Activated T-cell treated with anti-CD3 and anti-CD28 coated beads, Interleukin-2, amount 50 U/mL, for 24 hours (primary cell): ENCODE measurements around the gene ALDH1B1.
A peak's percentile ranks its signal among the peaks of the same experiment; 100 is the strongest.

Source experiments
- DNase-seq: peaks from one replicate; pipeline ENCODE4 v3.0.0-alpha.2; 2020
- H3K27ac Mint-ChIP-seq: 2 replicates; pipeline ENCODE4 v1.8.0; 2020; ENCODE audit warnings: mild to moderate bottlenecking, mixed read lengths
- H3K27me3 Mint-ChIP-seq: 2 replicates; pipeline ENCODE4 v1.8.0; 2020; ENCODE audit warnings: mixed read lengths
- H3K36me3 Mint-ChIP-seq: 2 replicates; pipeline ENCODE4 v1.8.0; 2020; ENCODE audit warnings: low read depth, mixed read lengths
- H3K4me1 Mint-ChIP-seq: 2 replicates; pipeline ENCODE4 v1.8.0; 2020; ENCODE audit warnings: low read depth, mixed read lengths
- H3K4me3 Mint-ChIP-seq: 2 replicates; pipeline ENCODE4 v1.8.0; 2020; ENCODE audit warnings: mild to moderate bottlenecking, moderate library complexity, mixed read lengths
- H3K9me3 Mint-ChIP-seq: 2 replicates; pipeline ENCODE4 v1.8.0; 2020; ENCODE audit warnings: mixed read lengths

ALDH1B1 gene

DNA sequence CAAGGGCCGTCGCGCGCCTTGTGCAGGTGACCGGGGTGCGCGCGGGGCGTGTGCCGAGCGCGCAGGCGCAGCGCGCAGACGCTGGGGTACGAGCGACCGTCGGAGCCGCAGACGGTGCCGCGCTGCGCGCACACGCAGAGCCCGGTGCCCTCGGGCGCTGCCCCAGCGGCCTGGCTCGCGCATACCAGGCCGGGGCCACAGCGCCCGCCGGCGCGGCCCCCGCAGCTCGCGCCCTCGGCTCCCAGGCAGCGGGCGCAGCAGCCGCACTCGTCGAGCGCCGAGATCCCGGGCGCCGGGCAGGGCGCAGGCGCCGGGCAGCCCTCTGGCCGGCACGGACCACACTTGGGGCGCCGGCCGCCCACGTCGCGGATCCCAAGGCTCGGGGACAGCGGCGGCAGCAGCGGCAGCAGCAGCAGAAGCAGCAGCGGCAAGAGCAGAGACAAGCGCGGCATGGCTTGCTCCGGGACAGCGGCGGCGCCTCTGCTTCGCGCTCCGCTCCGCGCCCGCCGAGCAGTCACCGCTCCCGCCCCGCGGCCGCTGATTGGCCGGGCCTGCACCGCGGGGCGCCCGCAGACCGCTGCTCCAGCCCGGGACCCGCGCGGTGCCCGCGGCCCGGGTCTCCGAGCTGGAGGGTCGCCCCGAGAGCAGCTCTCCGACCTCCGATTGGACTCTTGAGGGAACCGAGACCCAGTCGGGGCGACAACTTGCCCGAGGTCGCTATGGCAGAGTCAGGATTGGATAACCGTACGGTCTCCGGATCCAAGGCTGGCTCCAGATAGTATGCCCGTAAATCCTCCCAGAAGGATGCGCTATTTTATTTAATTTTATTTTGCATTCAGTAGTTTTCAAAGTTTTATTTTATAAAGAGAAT is 31.7 kb downstream of the ALDH1B1 start, which contains the start of gene IGFBPL1:
Gene IGFBPL1, minus strand, starts transcription at position 482 of the 871 bp plus-strand sequence. Its CDS starts 30 bp downstream, at position 452.
- H3K27me3 Mint-ChIP-seq, result peaks cover 61% of the 10 kb centered on the region
- peak within 1 kb of the TSS; percentile 46 for H3K4me3 Mint-ChIP-seq
- no peaks in the 10 kb centered on the region for H3K9me3 Mint-ChIP-seq
- H3K36me3 Mint-ChIP-seq, result no peaks in the 10 kb centered on the region
- peaks cover 5% of the 10 kb centered on the region for H3K4me1 Mint-ChIP-seq
- H3K27ac Mint-ChIP-seq, result no peak within 1 kb of the TSS
- DNase-seq, result peak; percentile 47

GRCh38 chr9:38424918-38425317 is 32.4 kb downstream of the ALDH1B1 start:
- H3K27me3 Mint-ChIP-seq, result peaks cover 61% of the 10 kb centered on the region

GRCh38 chr9:38428062-38428461 is 35.6 kb downstream of the ALDH1B1 start:
- H3K36me3 Mint-ChIP-seq, result no peaks in the 10 kb centered on the region
- H3K27ac Mint-ChIP-seq, result no peak overlapping the region
- H3K9me3 Mint-ChIP-seq, result no peaks in the 10 kb centered on the region
- H3K27me3 Mint-ChIP-seq, result peaks cover 30% of the 10 kb centered on the region
- peaks cover 10% of the 10 kb centered on the region for H3K4me1 Mint-ChIP-seq
- H3K4me3 Mint-ChIP-seq, result no peak overlapping the region
- DNase-seq, result no peak

More at GRCh38 chr9:38424918-38425317, 32.4 kb downstream of the ALDH1B1 start:
- Mint-ChIP-seq H3K4me1 (peaks cover 5% of the 10 kb centered on the region), H3K4me3 (no peak overlapping the region), H3K36me3 (no peaks in the 10 kb centered on the region), H3K27ac (no peak overlapping the region), H3K9me3 (no peaks in the 10 kb centered on the region)
- DNase-seq, result no peak

DNA sequence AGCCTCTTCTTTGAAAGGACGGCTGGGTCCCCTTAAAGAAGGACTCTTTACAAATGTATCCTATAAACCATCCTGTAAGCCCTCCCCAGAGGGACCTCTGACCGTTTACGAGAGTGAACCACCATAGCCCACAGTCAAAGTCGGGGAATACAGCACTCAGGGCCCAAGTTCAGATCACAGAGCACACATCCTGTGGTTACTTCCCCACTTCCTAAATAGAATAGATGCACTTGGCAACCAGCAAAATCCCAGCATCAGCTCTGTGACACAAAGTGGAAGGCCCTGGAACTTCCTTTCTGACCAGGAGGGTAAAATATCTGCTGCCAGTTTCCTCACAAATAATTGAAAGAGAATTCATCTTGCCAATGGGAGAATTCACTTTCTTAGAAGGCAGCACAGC is 38.6 kb downstream of the ALDH1B1 start:
- no peak for DNase-seq
- no peaks in the 10 kb centered on the region for H3K36me3 Mint-ChIP-seq
- H3K4me3 Mint-ChIP-seq, result no peak overlapping the region
- peaks cover 7% of the 10 kb centered on the region for H3K4me1 Mint-ChIP-seq
- H3K9me3 Mint-ChIP-seq, result no peaks in the 10 kb centered on the region
- H3K27ac Mint-ChIP-seq, result no peak overlapping the region
- peaks cover 12% of the 10 kb centered on the region for H3K27me3 Mint-ChIP-seq

DNA sequence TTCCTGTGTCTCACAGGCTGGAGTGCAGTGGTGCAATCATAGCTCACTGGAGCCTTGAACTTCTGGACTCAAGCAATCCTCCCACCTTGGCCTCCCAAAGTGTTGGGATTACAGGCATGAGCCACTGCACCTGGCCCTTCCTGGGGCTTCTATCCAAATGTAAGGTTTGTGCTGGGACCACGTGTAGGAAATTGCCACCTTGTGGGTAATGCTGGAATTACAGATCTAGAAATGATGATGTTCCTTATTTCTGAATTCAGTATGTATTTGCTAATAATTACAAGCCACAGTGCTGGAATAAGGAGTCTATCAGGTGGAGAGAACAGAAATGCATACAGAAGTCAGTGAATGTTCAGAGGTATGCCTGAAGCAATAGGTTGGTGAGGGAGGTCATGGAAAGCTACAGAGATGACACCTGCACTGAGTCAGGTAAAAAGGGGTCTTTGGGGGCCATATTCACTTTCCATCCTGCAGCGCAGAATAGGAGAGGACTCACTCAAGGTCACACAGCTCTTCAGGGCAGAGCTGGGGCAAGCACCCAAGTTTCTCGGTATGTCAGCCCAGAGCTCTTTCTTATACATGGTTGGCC is 40.5 kb downstream of the ALDH1B1 start:
- peaks cover under 1% of the 10 kb centered on the region for H3K27me3 Mint-ChIP-seq
- no peaks in the 10 kb centered on the region for H3K9me3 Mint-ChIP-seq
- peaks cover 7% of the 10 kb centered on the region for H3K4me1 Mint-ChIP-seq
- no peaks in the 10 kb centered on the region for H3K36me3 Mint-ChIP-seq
- no peak overlapping the region for H3K27ac Mint-ChIP-seq
- DNase-seq, result peak; percentile 31
- H3K4me3 Mint-ChIP-seq, result no peak overlapping the region

GRCh38 chr9:38434365-38434764 is 41.9 kb downstream of the ALDH1B1 start:
- H3K36me3 Mint-ChIP-seq, result no peaks in the 10 kb centered on the region
- peaks cover 8% of the 10 kb centered on the region for H3K27me3 Mint-ChIP-seq
- peaks cover 7% of the 10 kb centered on the region for H3K4me1 Mint-ChIP-seq
- no peaks in the 10 kb centered on the region for H3K9me3 Mint-ChIP-seq
- no peak overlapping the region for H3K4me3 Mint-ChIP-seq
- H3K27ac Mint-ChIP-seq, result no peak overlapping the region
- no peak for DNase-seq

DNA sequence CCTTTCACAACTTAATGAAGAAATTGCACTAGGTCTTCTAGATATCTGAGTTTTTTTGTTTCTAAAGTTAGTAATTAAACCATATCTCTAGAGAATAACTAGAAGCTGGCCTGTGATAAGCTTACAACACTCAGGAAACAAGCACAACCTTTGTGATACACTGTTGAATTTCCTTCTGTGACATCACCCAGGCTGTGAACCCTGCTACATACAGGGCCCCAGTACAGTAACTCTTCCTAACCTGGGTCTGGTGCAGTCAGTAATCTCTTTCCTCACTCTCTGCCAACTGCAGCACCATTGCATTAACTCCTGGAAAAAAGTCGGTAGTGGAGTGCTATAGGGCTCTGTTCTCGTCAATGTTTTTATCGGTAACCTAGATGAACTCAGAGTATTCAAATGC is 42.4 kb downstream of the ALDH1B1 start:
- H3K27me3 Mint-ChIP-seq, result peaks cover 8% of the 10 kb centered on the region
- no peak for DNase-seq
- no peak overlapping the region for H3K4me3 Mint-ChIP-seq
- peaks cover 7% of the 10 kb centered on the region for H3K4me1 Mint-ChIP-seq
- no peaks in the 10 kb centered on the region for H3K9me3 Mint-ChIP-seq
- H3K27ac Mint-ChIP-seq, result no peak overlapping the region
- no peaks in the 10 kb centered on the region for H3K36me3 Mint-ChIP-seq

DNA sequence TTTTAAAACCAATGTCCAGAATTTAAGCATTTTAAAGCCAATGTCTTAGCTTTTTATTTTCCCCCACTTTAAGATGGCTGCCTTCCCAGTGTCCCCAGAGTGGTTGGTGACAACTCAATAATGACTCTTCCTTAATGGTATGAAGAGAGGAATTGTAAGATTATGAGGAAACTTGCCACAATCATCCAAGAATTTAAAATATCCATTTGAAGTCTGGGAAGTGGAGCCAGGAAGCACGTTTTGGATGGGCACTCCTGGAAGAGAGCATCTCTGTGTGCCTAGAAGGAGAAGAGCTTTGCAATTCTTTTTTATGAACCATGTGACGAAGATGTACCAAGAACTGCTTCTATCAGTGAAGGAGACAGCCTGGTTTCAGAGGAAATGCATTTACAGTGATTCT is 43.0 kb downstream of the ALDH1B1 start:
- Mint-ChIP-seq H3K4me1 (peaks cover 7% of the 10 kb centered on the region), H3K9me3 (no peaks in the 10 kb centered on the region), H3K36me3 (no peaks in the 10 kb centered on the region), H3K27me3 (peaks cover 8% of the 10 kb centered on the region), H3K4me3 (no peak overlapping the region), H3K27ac (no peak overlapping the region)
- no peak for DNase-seq

GRCh38 chr9:38436708-38437107 is 44.2 kb downstream of the ALDH1B1 start:
- H3K4me3 Mint-ChIP-seq, result no peak overlapping the region
- H3K27ac Mint-ChIP-seq, result no peak overlapping the region
- H3K4me1 Mint-ChIP-seq, result peaks cover 2% of the 10 kb centered on the region
- H3K9me3 Mint-ChIP-seq, result no peaks in the 10 kb centered on the region
- peaks cover 8% of the 10 kb centered on the region for H3K27me3 Mint-ChIP-seq
- DNase-seq, result no peak
- no peaks in the 10 kb centered on the region for H3K36me3 Mint-ChIP-seq

GRCh38 chr9:38437193-38437823 is 44.8 kb downstream of the ALDH1B1 start:
- H3K27ac Mint-ChIP-seq, result no peak overlapping the region
- H3K36me3 Mint-ChIP-seq, result no peaks in the 10 kb centered on the region
- DNase-seq, result no peak
- no peaks in the 10 kb centered on the region for H3K9me3 Mint-ChIP-seq
- H3K4me1 Mint-ChIP-seq, result peaks cover 2% of the 10 kb centered on the region
- H3K4me3 Mint-ChIP-seq, result no peak overlapping the region
- H3K27me3 Mint-ChIP-seq, result peaks cover 13% of the 10 kb centered on the region

DNA sequence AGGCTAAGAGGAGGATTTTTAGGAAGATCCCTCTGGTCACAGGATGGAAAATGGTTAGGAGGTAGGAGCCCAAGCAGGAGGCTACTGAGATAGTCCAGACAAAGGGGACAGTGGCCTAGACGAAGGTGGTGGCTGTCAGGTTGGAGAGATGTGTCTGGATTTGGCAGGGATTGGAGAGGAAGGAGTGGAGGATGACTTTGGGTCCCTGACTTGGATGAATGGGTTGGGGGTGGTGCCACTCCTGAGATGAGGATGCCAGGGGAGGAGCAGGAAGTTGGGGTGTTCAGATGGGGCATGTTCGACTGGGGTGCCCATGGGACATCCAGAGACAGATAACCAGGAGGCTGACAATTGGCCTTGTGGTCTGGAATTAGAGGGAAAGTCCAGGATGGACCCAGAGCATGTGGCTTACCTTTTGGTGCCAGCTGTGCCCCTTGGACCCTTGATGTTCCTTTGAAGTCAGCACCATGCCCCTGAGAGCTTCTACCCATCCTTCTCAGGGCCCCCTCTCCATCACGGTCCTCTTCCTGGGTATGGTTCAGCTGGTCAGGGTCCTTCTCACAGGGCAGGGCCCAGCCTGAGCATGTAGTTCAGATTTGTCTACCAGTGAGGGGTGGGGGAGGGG is 46.9 kb downstream of the ALDH1B1 start:
- Mint-ChIP-seq H3K4me1 (peaks cover under 1% of the 10 kb centered on the region), H3K4me3 (no peak overlapping the region), H3K27me3 (peaks cover 14% of the 10 kb centered on the region), H3K9me3 (no peaks in the 10 kb centered on the region), H3K27ac (no peak overlapping the region), H3K36me3 (no peaks in the 10 kb centered on the region)
- no peak for DNase-seq

DNA sequence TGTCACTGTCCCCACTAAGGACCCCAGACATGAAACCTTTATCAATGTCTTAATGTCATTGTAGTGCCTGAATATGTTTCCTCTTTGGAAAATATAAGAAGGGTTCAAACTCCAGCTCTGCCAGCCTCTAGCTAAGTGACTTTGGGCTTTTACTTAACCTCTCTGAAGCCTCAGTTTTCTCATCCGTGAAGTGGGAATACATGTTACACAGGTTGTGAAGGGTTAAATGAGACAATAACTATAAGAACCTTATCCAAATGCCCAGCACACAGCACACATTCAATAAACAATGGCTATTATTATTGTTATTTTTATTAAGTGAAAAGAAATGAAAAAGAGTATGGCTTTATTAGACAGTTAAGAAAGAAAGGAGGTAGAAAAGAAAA is 47.4 kb downstream of the ALDH1B1 start:
- H3K27ac Mint-ChIP-seq, result no peak overlapping the region
- no peaks in the 10 kb centered on the region for H3K9me3 Mint-ChIP-seq
- no peak for DNase-seq
- H3K36me3 Mint-ChIP-seq, result no peaks in the 10 kb centered on the region
- H3K27me3 Mint-ChIP-seq, result peaks cover 15% of the 10 kb centered on the region
- no peak overlapping the region for H3K4me3 Mint-ChIP-seq
- H3K4me1 Mint-ChIP-seq, result no peaks in the 10 kb centered on the region

DNA sequence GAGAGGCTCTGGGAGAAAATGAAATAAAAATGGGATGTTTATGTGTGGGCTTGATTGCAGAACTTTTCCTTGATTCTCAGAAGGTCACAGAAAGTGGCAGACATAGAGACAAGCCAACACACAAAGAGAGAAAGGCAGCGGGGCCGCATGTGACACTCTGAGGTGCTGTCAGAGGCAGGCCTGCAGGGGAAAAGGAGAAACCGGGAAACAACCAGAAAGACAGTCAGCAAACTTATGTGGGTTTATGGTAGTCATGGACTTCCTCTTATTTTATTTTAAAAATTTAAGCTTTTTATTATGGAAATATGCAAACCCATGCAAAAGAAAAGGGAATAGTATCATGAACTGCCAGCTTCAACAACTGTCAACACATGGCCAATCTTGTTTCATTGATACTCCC is 48.0 kb downstream of the ALDH1B1 start:
- Mint-ChIP-seq H3K4me3 (no peak overlapping the region), H3K27ac (no peak overlapping the region), H3K9me3 (no peaks in the 10 kb centered on the region), H3K27me3 (peaks cover 15% of the 10 kb centered on the region), H3K4me1 (no peaks in the 10 kb centered on the region), H3K36me3 (no peaks in the 10 kb centered on the region)
- DNase-seq, result no peak

GRCh38 chr9:38441347-38442085 is 49.0 kb downstream of the ALDH1B1 start:
- H3K36me3 Mint-ChIP-seq, result no peaks in the 10 kb centered on the region
- no peak overlapping the region for H3K4me3 Mint-ChIP-seq
- no peak overlapping the region for H3K27ac Mint-ChIP-seq
- DNase-seq, result no peak
- H3K27me3 Mint-ChIP-seq, result peaks cover 19% of the 10 kb centered on the region
- no peaks in the 10 kb centered on the region for H3K9me3 Mint-ChIP-seq
- H3K4me1 Mint-ChIP-seq, result no peaks in the 10 kb centered on the region
